ENCODE data around the gene ASTN1. TPM values are rescaled to one million over a fixed set of nuclear protein-coding genes. Genes with fewer than 3 reads are reported as not detected.

The ASTN1 gene
- total and polyA plus RNA-seq, 11 donors, result 0.15 to 3.6 (median 0.44) TPM

DNA sequence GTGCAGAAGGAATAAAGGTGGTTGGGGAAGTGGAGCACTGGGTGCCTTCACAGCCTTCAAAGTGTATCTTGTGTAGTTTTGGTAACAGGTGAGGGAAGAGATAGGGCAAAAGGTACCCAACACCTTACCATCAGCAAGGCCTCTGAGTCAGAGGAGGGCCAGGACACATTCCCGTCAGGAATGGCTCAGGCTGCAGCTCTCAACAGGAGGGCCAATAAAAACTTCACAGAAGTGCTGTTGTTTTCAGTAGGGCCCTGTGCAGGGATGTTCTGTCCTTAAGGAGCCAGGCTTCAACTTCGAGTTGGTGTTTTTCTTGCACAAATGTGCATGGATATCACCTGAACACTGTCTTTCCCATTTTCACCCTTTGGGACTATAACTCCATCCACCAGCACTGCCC lies 333.4 kb downstream of the ASTN1 start:
- Histone ChIP-seq H3K4me3 (no peak overlapping the region), H3K27me3 (no peaks in the 10 kb centered on the region), H3K9me3 (no peaks in the 10 kb centered on the region), H3K36me3 (no peaks in the 10 kb centered on the region), H3K27ac (no peak overlapping the region), H3K4me1 (no peaks in the 10 kb centered on the region)
- TF ChIP-seq CTCF (IDR thresholded peaks at IDR 0.05), result no peak
- no peak for TF ChIP-seq POLR2A (IDR thresholded peaks at IDR 0.05)
- DNase-seq (no peak), ATAC-seq (no peak)
- intact Hi-C loops (cut with DNase I), result no loop called here
- 44 to 94% (median 66%) methylated on average over 2 of the region's 2 CpGs for WGBS, 4 donors

- no peak for DNase-seq
- H3K27me3 ChIP-seq, result no peaks in the 10 kb centered on the region
- no peak for ATAC-seq
- WGBS, 4 donors, result 60 to 69% (median 66%) methylated on average over 8 of the region's 8 CpGs
- no peak overlapping the region for H3K27ac ChIP-seq
- H3K9me3 ChIP-seq, result no peaks in the 10 kb centered on the region
- no peaks in the 10 kb centered on the region for H3K36me3 ChIP-seq
- no peak overlapping the region for H3K4me3 ChIP-seq
- H3K4me1 ChIP-seq, result no peaks in the 10 kb centered on the region
- TF ChIP-seq CTCF (IDR thresholded peaks at IDR 0.05) (no peak), POLR2A (IDR thresholded peaks at IDR 0.05) (no peak)
- intact Hi-C loops (cut with DNase I), result no loop called here
These were observed 335.3 kb downstream of the ASTN1 start for GRCh38 chr1:176829261-176829660.

DNA sequence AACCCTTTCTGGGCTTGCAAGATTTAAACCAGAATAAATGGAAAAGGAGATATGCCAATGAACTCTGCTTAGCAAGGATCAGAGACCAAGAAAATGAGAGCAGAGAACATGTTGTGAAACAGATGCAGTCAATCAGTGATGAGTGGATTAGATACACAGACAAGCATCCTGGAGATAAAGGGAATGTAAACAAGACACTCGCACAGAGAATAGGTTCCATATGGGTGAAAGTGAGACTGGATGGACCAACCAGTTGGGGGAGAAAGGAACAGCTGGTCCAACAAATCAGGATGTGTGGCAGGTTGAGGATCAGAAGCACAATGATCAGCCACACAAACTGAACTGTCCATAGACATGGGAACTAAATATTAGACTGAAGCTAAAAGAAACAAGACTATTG lies 338.2 kb downstream of the ASTN1 start:
- H3K4me1 ChIP-seq, result no peaks in the 10 kb centered on the region
- H3K36me3 ChIP-seq, result no peaks in the 10 kb centered on the region
- no peaks in the 10 kb centered on the region for H3K27me3 ChIP-seq
- TF ChIP-seq POLR2A (IDR thresholded peaks at IDR 0.05), result no peak
- no peak for TF ChIP-seq CTCF (IDR thresholded peaks at IDR 0.05)
- no peaks in the 10 kb centered on the region for H3K9me3 ChIP-seq
- DNase-seq (no peak), ATAC-seq (no peak)
- H3K27ac ChIP-seq, result no peak overlapping the region
- H3K4me3 ChIP-seq, result no peak overlapping the region
- intact Hi-C loops (cut with DNase I), result no loop called here
- 33 to 50% (median 44%) methylated on average over 1 of the region's 1 CpG for WGBS, 4 donors

GRCh38 chr1:176820391-176821031 lies 344.0 kb downstream of the ASTN1 start:
- 76 to 83% (median 82%) methylated on average over 5 of the region's 5 CpGs for WGBS, 4 donors
- Histone ChIP-seq H3K4me3 (no peak overlapping the region), H3K9me3 (no peaks in the 10 kb centered on the region), H3K36me3 (no peaks in the 10 kb centered on the region), H3K4me1 (no peaks in the 10 kb centered on the region), H3K27ac (no peak overlapping the region), H3K27me3 (no peaks in the 10 kb centered on the region)
- ATAC-seq, result no peak
- no peak for DNase-seq
- TF ChIP-seq CTCF (IDR thresholded peaks at IDR 0.05) (no peak), POLR2A (IDR thresholded peaks at IDR 0.05) (no peak)
- intact Hi-C loops (cut with DNase I), result no loop called here

All from heart left ventricle (tissue), 16 donors.